Transverse colon (tissue), 3 donors: Measurements from ENCODE around the gene SYNCRIP.

Experiments used
- CTCF ChIP-seq, 5 experiments: fragments of 200-600 bp in 3 of 5; fragments of 450-650 bp in 2 of 5; sonication (generic) in 3 of 5; IDR thresholded peaks; 1 replicate in 2 of 5; 2 replicates in 3 of 5; pipeline ENCODE4 v1.5.1; 2016 to 2017; ENCODE audit warnings: antibody characterized with exemption in 5 of 5, inconsistent platforms in 3 of 5, mild to moderate bottlenecking in 2 of 5, moderate library complexity in 1 of 5
- POLR2A ChIP-seq: fragments of 450-650 bp; IDR thresholded peaks from one replicate; pipeline ENCODE4 v1.6.1; 2016; ENCODE audit warnings: antibody characterized with exemption, mild to moderate bottlenecking, moderate library complexity

GRCh38 chr6:85574932-85575598, 67.6 kb downstream of the SYNCRIP start:
- TF ChIP-seq POLR2A (no peak), CTCF (IDR thresholded peaks at IDR 0.05) (no peak)
